Epithelial cell of esophagus (primary cell): ENCODE results near the gene SHCBP1.

Experiments
- DNase-seq: peaks from one replicate; pipeline ENCODE4 v3.0.0; 2010; ENCODE audit warnings: low read depth
- H3K4me3 ChIP-seq: 2 replicates; pipeline ENCODE4 v1.5.1; 2011; ENCODE audit warnings: mild to moderate bottlenecking, low read length, control low read depth
- CTCF ChIP-seq: IDR thresholded peaks from 2 replicates; pipeline ENCODE4 v1.5.1; 2011; ENCODE audit warnings: low read depth, mild to moderate bottlenecking, low read length, control low read depth, inconsistent platforms; ENCODE audit not compliant: insufficient read depth; ENCODE audit errors: missing control alignments

Gene SHCBP1

GRCh38 chr16:46621006-46621933 is at the start of gene SHCBP1:
Gene SHCBP1, minus strand, starts transcription at chr16:46621379. Its CDS starts 20 bp downstream, at chr16:46621359.
- TF ChIP-seq CTCF: no peak
- DNase-seq: peak; percentile 89
- peak within 1 kb of the TSS; percentile 77 for H3K4me3 ChIP-seq

GRCh38 chr16:46662123-46662522 is 40.9 kb upstream of the SHCBP1 start:
- no peak for TF ChIP-seq CTCF
- no peak overlapping the region for H3K4me3 ChIP-seq
- no peak for DNase-seq

GRCh38 chr16:46658925-46659324 is 37.7 kb upstream of the SHCBP1 start:
- DNase-seq: no peak
- TF ChIP-seq CTCF: no peak
- H3K4me3 ChIP-seq: no peak overlapping the region

GRCh38 chr16:46651305-46651704 is 30.1 kb upstream of the SHCBP1 start:
- H3K4me3 ChIP-seq: no peak overlapping the region
- no peak for DNase-seq
- no peak for TF ChIP-seq CTCF

- no peak for DNase-seq
- TF ChIP-seq CTCF: no peak
- no peak overlapping the region for H3K4me3 ChIP-seq
Measured at GRCh38 chr16:46650254-46650623, 29.1 kb upstream of the SHCBP1 start.

- no peak for TF ChIP-seq CTCF
- no peak overlapping the region for H3K4me3 ChIP-seq
- no peak for DNase-seq
Measured at GRCh38 chr16:46649588-46650253, 28.5 kb upstream of the SHCBP1 start.
